KG1 (cell line): ENCODE measurements around the gene SLC6A9.

Experiments used
- DNase-seq: peaks from one replicate; lab custom pipeline; 2025; lab: John Stamatoyannopoulos, UW

Gene SLC6A9

DNA sequence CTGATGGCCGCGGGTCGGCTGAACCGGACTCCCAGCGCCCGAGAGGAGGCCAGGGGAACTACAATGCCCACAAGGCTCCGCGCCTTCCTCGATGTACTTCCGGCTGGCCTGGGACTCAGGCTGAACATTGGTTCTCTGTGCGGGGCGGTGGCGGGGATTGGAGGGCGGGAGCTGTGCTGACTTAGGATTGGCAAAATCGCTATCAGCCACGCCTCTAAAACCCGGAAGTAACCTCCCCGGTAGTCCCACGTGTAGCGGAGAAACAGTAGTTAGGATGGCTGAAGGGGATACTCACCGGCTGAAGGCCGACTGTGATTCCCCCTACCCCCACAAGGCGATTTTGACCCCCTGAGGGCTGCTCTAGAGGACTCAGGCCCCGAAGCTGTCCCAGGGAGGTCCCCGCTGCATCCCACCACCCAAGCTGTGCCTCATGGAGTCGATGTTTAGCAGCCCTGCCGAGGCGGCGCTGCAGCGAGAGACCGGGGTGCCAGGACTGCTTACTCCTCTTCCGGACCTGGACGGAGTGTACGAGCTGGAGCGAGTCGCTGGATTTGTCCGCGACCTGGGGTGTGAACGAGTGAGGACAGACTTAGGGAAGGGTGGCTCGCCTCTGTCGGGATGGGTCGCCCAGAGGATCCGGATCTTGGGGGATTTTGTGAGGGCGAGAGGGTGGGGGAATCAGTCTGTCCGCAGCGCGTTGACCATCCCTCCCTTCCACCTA lies 61.4 kb downstream of the SLC6A9 start, which contains the start of gene DPH2:
DPH2 (plus strand) TSS at position 265 of the 721 bp plus-strand sequence; CDS start at position 431, 166 bp downstream.
- peak; percentile 96 for DNase-seq

DNA sequence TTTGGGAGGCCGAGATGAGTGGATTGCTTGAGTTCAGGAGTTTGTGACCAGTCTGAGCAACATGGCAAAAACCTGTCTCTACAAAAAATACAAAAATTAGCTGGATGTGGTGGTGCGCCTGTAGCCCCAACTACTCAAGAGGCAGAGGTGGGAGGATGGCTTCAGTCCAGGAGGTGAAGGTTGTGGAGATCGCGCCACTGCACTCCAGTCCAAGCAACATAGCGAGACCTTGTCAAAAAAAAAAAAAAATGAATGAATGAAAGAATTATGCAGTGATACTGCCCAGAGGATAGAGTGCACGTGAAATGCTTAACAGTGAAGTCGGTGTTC lies 61.9 kb downstream of the SLC6A9 start:
- no peak for DNase-seq

DNA sequence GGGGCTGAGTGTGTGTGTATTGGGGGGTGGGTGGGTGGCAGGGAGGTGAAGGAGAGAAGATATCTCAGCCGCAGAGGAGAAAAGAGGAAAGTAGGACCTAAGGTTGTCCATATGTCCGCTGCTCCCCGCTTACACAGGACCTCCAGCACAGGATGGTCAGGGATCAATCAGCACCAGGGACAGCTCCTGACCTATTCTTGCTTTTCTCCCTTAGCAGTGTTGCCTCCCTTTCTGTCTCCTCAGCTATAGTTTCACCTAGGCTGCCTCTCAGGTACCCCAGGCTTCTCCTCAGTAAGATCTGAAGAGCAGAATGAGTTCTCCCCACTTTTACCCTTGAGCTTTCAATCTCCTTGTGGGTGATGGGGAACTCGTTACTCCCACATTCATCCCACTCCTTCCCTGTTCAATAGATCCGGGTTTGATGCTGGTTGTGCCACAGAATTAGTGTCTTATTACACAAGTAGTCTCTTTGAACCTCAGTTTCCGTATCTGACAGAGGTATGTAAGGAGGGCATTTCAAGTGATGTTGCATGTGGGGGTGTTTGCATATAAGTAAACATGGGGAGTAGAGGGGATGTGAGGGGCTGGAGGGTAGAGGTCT lies 62.8 kb downstream of the SLC6A9 start:
- peak; percentile 19 for DNase-seq

DNA sequence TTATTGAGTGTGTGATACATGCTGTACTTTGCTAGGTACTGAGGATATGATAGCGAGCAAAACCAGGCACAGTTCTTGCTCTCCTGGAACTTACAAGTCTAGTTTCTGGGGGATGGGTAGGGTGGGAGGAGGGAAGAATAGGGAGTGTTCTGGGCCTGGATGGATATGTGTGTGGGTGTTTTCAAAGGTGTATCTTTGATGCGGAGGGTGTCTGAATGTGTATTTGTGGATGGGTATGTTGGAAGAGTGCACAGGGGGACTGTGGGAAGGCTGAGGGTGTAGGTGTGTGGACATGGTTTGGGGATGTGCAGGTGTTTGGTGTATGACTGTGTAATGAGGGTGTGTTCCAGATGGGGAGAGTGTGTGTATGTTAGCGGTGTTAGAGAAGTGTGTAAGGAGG lies 65.9 kb downstream of the SLC6A9 start:
- no peak for DNase-seq

DNA sequence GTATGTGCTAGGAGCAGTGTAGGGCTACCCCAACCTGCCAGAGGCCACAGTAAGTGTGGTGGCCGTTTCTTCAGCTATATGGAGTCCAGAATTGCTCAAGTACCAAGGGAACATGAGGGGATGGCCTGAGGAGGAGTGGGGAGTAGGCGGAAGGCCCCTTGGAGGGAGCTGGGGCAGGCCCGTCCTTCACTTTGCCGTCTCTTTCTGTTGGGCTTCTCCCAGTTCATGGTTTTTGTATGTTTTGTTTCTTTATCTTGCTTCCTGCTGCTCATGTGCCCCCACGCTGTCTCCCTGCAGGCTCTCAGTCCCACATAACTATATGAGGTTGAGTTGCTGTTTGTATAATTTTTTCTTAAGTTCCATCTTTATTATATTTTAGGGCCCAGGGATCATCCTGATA lies 67.4 kb downstream of the SLC6A9 start:
- DNase-seq, result no peak

DNA sequence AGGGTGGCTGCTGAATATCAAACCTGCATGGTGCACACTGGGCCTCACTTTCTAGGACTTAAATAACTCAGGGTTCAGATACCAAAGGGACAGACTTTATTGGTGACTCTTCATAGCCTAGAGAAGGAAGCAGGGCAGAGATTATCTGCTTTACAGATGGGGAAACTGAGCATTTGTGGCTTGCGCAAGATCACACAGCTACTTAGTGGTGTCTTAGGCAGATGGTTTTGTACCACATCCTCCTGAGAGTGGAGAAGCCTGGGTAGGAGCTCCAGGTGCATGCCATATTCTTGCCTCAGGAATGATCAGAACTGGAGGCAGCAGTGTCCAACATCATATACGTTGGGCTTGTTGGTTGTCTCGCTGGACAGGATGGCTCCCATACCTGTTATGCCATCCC lies 68.3 kb downstream of the SLC6A9 start:
- no peak for DNase-seq

DNA sequence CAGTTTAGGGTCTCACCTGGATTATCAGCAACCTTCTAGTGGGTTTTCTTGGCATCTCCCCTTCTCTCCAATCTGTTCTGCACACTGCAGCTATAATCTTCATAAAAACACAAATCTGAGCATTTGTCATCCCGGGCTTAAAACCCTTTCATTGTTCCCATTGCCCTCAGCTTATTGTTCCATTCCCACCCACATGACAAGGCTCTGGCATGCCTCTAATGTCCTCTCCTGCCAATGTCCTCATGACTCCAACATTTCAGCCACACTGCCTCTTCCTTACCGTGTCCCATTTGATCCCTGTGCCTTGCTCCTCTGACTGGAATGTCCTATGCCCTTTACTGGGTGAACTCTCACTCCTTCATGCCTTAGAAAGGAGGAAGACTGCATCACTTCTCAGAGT lies 68.9 kb downstream of the SLC6A9 start:
- no peak for DNase-seq

DNA sequence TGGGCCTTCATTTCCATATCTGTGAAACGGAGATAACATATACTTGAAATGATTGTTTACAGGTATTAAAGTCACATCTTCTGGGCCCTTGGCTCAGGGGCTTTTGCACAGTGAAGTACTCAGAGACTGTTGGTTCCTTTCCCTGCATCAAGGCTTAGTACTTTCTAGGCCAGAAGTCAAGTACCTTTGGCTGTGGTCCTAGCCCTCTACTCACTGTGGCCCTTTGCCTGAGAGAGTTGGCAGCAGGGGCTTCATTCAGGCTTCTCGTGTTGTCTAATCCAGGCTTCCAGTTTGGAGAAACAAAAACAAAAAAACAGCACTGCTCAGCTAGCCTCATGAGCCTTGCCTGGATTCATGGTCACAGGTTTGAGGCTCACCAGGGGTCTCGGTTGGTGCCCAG lies 69.6 kb downstream of the SLC6A9 start:
- no peak for DNase-seq

DNA sequence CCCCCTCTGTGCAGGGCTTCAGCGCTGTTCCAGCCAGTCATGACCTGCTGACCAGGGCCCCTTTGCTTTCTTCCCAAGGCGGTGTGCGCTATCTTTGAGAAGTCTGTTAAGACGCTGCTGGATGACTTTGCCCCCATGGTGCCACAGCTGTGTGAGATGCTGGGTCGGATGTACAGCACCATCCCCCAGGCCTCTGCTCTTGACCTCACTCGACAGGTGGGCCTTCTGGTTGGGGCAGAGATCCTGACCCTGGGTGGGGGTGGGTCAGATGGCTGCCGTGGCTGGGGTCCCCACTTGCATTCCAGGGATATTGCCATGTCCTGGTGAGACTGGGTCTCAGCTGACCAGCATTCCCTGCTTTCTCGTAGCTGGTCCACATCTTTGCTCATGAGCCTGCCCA lies 70.5 kb downstream of the SLC6A9 start:
- DNase-seq, result no peak

DNA sequence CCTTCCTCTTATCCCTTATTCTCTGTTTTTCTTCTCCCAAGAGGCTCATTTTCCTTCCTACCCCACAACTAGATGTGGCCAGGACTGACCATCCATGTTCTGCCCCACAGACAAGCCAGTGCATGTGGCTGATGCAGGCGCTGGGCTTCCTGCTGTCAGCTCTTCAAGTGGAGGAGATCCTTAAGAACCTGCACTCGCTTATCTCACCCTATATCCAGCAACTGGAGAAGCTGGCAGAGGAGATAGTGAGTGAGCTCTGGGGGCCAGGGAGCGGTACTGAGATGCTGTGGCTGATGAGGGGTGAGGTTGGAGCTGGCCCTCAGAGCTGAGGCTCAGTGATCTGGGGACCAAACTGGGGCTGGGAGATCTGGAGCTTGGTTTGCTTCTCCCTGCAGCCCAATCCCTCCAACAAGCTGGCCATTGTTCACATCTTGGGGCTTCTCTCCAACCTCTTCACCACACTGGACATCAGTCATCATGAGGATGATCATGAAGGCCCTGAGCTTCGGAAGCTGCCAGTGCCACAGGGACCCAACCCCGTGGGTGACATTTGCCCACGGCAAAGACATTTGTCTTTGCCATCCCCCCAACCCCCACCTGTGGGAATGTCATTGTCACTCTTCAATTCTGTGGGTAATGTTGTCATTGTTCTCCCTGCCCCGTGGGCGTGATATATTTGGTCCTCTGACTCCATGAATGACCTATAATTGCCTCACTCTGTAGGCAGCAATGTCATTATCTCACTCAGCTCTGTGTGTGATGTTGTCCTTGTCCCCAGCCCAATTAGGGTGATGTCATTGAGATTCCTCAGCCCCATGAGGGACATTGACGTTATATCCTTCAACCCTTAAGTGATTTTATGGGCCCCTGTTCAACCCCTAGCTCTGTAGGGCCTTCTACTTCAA lies 72.7 kb downstream of the SLC6A9 start:
- no peak for DNase-seq

DNA sequence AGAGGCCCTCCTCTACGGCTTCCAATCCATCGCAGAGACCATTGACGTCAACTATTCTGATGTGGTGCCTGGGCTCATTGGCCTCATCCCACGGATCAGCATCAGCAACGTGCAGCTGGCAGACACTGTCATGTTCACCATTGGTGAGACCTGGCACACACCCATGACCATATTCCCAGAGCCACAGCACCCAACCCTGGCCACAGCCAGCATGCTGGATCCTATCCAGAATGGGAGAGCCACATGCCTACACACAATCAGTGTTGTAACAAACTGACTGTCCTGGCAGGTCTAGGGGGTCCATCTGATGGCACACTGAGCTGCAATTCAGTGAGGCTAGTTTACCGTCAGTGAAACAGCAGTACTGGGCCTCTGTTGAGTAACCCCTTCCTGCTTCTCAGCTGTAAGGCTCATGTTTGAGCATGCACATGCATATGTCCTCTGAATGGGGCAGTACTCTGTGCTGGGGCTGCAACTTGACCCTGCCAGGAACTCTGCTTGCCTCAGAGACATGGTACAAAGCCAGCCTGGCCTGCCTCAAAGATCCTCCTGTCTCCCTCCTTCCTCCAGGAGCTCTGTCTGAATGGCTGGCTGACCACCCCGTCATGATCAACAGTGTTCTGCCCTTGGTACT lies 73.7 kb downstream of the SLC6A9 start:
- DNase-seq, result no peak

DNA sequence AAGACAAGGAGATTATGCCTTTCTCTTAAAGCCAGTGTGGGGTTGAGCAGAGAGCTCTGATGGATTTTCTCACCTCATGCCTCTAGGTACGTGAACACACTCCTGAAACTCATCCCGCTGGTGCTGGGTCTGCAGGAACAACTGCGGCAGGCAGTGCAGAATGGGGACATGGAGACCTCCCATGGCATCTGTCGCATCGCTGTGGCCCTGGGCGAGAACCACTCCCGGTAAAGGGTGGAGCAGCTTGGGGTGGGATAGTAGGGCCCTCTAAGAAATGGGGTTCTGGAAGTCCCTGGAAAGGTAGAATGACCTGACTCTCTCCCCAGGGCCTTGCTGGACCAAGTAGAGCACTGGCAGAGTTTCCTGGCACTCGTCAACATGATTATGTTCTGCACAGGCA lies 75.0 kb downstream of the SLC6A9 start:
- no peak for DNase-seq

DNA sequence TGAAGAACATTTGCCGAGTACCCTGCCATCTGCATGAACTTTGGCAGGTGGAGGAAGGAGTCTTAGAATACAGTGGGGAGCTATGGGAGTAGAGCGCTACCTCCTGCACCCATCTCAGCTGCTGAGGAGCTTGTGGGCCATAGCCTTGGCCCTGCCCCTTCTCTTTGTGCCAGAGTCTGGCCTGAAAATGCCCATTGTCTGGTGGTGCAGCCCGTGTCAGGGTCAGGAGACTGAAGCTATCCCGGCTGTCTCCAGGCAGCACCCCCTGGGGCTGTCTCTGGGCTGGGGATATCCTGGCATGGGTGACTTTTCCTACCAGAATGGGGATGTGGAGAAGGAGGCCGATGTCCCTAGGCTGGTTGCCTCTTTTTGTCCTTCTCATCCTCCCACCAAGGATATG lies 77.2 kb downstream of the SLC6A9 start:
- DNase-seq, result no peak

DNA sequence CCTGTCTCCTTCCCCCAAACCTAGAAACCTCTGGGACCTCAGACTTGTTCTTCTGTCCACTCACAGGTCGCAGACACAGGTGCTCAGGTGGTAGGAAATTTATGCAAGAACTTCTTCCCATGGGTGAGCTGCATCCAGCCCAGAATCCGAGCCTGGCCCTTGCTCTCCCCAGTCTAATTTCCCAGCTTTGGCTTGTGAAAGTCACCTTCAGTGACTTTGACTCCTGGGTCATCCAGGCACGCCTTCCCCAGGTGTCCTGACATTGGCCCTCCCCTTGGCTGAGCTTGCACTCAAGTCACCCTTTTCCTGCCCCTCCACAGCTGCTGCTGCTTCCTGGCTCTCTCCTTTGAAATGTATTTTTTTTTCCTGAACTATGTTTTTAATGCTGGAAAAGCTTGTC lies 77.9 kb downstream of the SLC6A9 start:
- no peak for DNase-seq

DNA sequence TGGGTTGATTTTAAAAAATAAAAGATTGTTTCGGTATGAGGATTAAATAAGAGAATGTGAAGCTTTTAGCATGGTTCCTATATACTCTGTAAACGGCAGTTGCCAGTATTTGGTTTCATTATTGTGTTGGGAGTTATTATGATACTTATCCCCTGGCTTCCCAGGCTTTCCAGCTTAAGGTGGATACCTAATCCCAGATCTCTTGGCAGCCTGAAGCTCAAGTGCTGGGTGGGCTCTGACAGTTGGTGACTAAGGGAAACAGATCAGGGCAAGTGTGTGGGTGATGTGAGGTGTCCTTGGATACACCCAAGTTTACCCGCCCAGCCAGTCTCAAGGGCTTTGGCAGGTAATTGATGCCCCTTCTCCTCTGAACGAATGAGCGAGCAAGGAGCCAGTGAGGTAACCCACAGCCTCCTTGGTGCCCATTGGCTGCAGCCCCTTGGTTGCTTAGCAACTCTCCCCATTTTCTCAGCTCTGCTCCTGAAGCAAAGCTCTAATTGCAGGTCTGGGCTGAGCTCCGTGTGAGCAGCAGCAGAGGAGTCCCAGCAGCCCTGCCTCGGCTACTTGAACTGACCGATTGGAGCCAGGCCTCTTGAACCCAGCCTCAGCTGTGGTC lies 78.4 kb downstream of the SLC6A9 start:
- no peak for DNase-seq

DNA sequence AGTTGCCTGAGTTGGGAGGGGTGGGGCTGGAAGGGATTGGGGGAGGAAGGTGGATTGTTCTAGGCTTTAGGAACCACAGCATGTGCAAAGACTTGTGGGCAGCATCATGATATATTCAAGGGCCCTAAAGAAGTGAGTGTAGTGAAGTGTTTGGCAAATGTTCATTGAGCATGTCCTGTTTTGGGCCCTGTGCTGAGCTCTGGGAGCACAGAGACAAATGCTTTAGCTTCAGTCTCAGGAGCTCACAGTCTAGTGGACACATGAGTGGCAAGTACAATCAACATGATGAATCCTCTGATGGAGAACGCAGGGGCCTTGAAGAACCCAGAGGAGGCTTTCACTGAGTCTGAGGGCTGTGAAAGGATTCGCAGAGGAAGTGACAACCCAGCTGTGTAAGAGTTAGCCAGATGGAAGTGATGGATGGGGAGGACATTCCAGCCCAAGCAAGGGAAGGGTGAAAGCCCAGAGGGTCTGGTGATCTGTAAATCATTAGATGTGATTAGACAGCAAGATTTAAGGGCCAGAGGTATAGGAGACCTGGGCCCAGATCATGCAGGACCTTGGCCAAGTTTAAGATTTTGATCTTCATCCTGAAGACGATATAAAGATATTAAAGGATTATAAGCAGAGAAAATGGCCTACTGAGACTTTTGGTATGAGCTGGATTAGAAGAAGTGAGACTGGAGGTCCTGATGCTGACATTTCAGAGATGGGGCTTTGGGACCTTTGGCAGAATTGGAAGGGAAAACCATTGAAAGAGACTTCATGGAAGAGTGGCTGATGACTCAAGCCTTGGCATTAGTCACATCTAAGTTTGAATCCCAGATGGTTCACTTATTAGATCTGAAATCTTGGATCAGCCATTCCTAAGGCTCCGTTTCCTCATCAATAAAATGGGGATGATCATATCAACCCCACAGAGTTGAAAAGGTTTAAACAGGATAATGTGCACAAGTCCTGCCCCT lies 80.0 kb downstream of the SLC6A9 start:
- DNase-seq, result no peak

DNA sequence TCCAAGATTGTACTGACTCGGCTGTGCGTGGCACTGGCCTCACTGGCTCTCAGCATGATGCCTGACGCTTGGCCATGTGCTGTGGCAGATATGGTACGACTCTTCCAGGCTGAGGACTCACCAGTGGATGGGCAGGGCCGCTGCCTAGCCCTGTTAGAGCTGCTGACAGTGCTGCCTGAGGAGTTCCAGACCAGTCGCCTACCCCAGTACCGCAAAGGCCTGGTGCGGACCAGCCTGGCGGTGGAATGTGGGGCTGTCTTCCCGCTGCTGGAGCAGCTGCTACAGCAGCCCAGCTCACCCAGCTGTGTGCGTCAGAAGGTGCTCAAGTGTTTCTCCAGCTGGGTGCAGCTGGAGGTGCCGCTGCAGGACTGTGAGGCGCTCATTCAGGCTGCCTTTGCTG lies 81.6 kb downstream of the SLC6A9 start:
- DNase-seq, result no peak

DNA sequence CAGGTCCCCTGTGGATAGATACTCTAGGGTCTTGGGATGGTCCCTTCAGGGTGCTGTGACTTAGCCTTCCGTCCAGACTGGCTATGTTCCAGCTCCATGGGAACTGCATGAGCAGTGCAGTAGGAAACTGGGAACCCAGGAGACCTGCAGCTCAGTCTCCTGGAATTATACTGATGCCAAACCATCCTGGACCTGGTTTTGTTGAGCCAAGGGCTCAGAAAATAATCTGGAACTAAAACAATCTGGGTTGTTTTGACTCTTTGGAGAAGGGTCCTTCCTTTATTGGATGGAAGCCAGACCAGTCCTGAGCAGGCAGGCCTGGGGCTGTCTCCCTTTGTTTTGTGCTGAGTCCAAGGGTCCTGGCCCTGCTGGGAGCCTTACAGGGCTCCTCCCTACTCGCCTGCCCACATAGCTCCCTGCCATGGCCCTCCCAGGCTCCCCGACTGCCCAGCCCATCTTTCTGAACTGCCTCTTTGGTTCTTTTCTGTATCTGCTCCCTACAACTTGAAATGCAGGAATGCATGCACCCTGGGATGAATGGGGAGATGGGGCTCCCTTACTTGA lies 83.3 kb downstream of the SLC6A9 start:
- no peak for DNase-seq

DNA sequence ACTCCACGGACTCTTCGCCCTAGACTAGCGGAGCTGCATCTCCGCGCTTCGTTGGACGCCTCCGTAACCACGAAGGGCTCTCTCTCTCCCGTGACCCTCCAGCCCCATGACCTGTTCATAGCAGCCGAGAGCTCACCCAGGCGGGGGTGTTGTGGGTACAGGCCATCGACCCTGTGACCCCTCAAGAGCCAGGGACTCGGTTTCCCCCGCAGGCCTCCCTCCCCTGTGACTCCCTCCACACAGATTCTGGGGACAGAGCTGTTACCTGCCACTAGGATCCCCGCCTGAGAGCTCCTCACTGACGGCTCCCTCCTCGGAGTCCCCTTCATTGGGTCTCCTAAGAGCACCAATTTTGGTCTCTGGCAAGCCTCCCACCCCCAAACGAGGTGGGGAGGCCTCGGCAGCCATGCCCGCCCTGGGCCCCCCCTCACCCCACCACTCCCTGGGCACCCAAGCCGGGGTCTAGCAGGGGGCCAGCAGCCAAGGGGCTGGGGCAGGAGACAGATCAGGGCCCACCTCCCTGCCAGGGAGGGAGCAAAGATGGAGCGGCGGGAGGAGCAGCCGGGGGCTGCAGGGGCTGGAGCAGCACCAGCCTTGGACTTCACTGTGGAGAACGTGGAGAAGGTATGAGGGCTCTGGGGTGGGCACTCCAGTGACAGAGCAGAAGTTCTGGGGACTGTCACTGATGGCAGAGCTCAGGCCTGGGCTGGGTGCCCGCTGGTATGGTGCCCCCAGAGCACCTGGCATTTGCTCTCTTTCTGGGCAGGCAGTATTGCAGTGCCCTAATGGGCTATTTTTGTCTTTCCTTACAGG lies 84.0 kb downstream of the SLC6A9 start:
- no peak for DNase-seq
